Transverse colon (tissue), 4 donors: Measurements from ENCODE around the gene TSN.

Experiments used
- EP300 ChIP-seq: sonication (generic); formaldehyde crosslinking; IDR thresholded peaks from one replicate; pipeline ENCODE4 v1.6.1; 2017; ENCODE audit warnings: antibody characterized with exemption, low read depth
- POLR2A ChIP-seq: fragments of 450-650 bp; IDR thresholded peaks from one replicate; pipeline ENCODE4 v1.6.1; 2016; ENCODE audit warnings: antibody characterized with exemption, mild to moderate bottlenecking, moderate library complexity
- POLR2AphosphoS5 ChIP-seq, 3 donors: sonication (generic); formaldehyde crosslinking; IDR thresholded peaks; one replicate each; pipeline ENCODE4 v1.6.1; 2016; ENCODE audit warnings: antibody characterized with exemption in 3 of 3
- TF ChIP-seq, protein P1 (sequence below), 5 experiments: fragments of 200-600 bp in 3 of 5; fragments of 450-650 bp in 2 of 5; sonication (generic) in 3 of 5; IDR thresholded peaks; 1 replicate in 2 of 5; 2 replicates in 3 of 5; pipeline ENCODE4 v1.5.1; 2016 to 2017; ENCODE audit warnings: antibody characterized with exemption in 5 of 5, inconsistent platforms in 3 of 5, mild to moderate bottlenecking in 2 of 5, moderate library complexity in 1 of 5

DNA sequence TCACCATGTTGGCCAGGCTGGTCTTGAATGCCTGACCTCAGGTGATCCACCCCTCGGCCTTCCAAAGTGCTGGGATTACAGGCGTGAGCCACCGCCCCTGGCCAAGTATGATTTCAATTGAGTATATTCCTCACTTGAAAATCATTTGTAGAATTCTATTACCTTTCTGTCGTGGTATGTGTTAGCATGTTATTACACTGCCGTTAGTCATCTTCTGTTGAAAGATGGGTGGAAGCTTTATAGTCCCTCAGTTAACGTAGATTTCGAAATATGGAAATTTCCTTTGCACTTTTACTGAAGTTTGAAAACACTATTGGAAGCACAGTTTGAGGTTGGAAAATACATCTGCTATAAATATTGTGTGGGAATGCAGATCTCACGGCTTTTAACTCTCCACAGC is 33.5 kb upstream of the TSN start:
- TF ChIP-seq, protein P1, sequence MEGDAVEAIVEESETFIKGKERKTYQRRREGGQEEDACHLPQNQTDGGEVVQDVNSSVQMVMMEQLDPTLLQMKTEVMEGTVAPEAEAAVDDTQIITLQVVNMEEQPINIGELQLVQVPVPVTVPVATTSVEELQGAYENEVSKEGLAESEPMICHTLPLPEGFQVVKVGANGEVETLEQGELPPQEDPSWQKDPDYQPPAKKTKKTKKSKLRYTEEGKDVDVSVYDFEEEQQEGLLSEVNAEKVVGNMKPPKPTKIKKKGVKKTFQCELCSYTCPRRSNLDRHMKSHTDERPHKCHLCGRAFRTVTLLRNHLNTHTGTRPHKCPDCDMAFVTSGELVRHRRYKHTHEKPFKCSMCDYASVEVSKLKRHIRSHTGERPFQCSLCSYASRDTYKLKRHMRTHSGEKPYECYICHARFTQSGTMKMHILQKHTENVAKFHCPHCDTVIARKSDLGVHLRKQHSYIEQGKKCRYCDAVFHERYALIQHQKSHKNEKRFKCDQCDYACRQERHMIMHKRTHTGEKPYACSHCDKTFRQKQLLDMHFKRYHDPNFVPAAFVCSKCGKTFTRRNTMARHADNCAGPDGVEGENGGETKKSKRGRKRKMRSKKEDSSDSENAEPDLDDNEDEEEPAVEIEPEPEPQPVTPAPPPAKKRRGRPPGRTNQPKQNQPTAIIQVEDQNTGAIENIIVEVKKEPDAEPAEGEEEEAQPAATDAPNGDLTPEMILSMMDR (IDR thresholded peaks at IDR 0.05), result no peak
- TF ChIP-seq POLR2AphosphoS5 (IDR thresholded peaks at IDR 0.05) (no peak), POLR2A (no peak), EP300 (no peak)
